ENCODE results near the gene KHK.
A peak's percentile ranks its signal among the peaks of the same experiment; 100 is the strongest.

KHK gene

GRCh38 chr2:27133905-27134780 is 47.6 kb downstream of the KHK start, which contains the start of gene PREB:
Gene PREB (minus strand): TSS chr2:27134636. CDS start chr2:27134421, 215 bp downstream.
- DNase-seq (ENCODE audit: low read depth), result peak; percentile 90
- peak; percentile 55 for TF ChIP-seq CTCF (conservative IDR thresholded peaks at IDR 0.05; ENCODE audit: low read length)
- H3K4me3 ChIP-seq (ENCODE audit: low read length), result peak within 1 kb of the TSS; percentile 86

GRCh38 chr2:27134781-27135477 is 48.4 kb downstream of the KHK start:
- DNase-seq (ENCODE audit: low read depth), result no peak
- TF ChIP-seq CTCF (conservative IDR thresholded peaks at IDR 0.05; ENCODE audit: low read length), result no peak
- H3K4me3 ChIP-seq (ENCODE audit: low read length), result peak overlapping the region; percentile 30

GRCh38 chr2:27135478-27135955 is 48.9 kb downstream of the KHK start:
- DNase-seq (ENCODE audit: low read depth), result no peak
- TF ChIP-seq CTCF (conservative IDR thresholded peaks at IDR 0.05; ENCODE audit: low read length), result no peak
- no peak overlapping the region for H3K4me3 ChIP-seq (ENCODE audit: low read length)

- no peak for TF ChIP-seq CTCF (conservative IDR thresholded peaks at IDR 0.05; ENCODE audit: low read length)
- no peak for DNase-seq (ENCODE audit: low read depth)
- H3K4me3 ChIP-seq (ENCODE audit: low read length), result no peak overlapping the region
These were observed 50.2 kb downstream of the KHK start for GRCh38 chr2:27136751-27137150.

- DNase-seq (ENCODE audit: low read depth), result no peak
- no peak overlapping the region for H3K4me3 ChIP-seq (ENCODE audit: low read length)
- no peak for TF ChIP-seq CTCF (conservative IDR thresholded peaks at IDR 0.05; ENCODE audit: low read length)
These were observed 50.9 kb downstream of the KHK start for GRCh38 chr2:27137322-27137935.

- TF ChIP-seq CTCF (conservative IDR thresholded peaks at IDR 0.05; ENCODE audit: low read length), result no peak
- no peak overlapping the region for H3K4me3 ChIP-seq (ENCODE audit: low read length)
- no peak for DNase-seq (ENCODE audit: low read depth)
These were observed 51.5 kb downstream of the KHK start for GRCh38 chr2:27138111-27138510.
